ENCODE measurements around the gene RXRA. TPM values are rescaled to one million over a fixed set of nuclear protein-coding genes. Genes with fewer than 3 reads are reported as not detected.

RXRA gene
- total and polyA plus RNA-seq, 10 of the 15 experiments (the other 5 are each of a cell fraction or from before 2014, with no cell fraction given): 0.89 to 36.8 (median 11.1) TPM

DNA sequence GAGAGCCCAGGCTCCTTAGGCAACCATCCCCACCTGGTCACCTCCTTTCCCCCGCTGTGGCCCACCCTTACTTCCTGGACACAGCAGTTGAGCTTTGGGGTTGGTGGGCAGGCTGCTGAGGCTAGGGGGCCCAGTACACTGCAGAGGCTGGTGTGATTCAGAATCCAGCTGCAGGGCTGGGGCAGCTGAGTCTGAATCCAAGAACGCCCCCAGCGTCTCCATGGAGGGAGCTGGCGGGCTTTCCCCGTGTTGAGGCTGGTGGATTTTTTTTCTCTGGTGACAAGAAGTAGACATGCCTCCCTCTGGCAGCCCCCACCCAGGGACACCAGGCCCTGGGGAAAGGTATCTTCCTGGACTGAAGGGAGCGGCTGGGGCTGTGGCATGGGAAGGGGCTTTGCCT lies 104.8 kb downstream of the RXRA start:
- Histone ChIP-seq H3K9ac (ENCODE audit: control insufficient read depth, insufficient read depth, low read length) (no peak overlapping the region), H4K20me1 (ENCODE audit: control insufficient read depth, insufficient read depth) (no peaks in the 10 kb centered on the region), H3K9me3 (replicated peaks; ENCODE audit: control insufficient read depth, insufficient read depth, low read length) (no peaks in the 10 kb centered on the region), H3K36me3 (ENCODE audit: control insufficient read depth in 2 of 2, insufficient read depth in 2 of 2, low read length in 1 of 2) (peaks cover 0 to 7% of the 10 kb centered on the region in 2 experiments; a peak in 3 of 4 replicates), H3K4me3 (no peak overlapping the region), H3K27me3 (replicated peaks in 1 of 2; ENCODE audit: control insufficient read depth in 2 of 2, insufficient read depth in 2 of 2, low read length in 1 of 2) (no peaks in the 10 kb centered on the region), H3K4me1 (ENCODE audit: control insufficient read depth, insufficient read depth, low read length) (peaks cover 8% of the 10 kb centered on the region), H3K4me2 (ENCODE audit: control insufficient read depth, insufficient read depth) (no peak overlapping the region), H3K27ac (ENCODE audit: control insufficient read depth, insufficient read depth) (no peak overlapping the region), H2AFZ (ENCODE audit: control insufficient read depth, low read depth, low read length) (no peak overlapping the region), H3K79me2 (ENCODE audit: control insufficient read depth, insufficient read depth, low read length) (no peaks in the 10 kb centered on the region)
- RAD21 ChIA-PET (ENCODE audit: unreplicated experiment): no interaction called here
- CTCF ChIA-PET: no interaction called here
- intact Hi-C loops (cut with micrococcal nuclease; ENCODE audit: unreplicated experiment) (no loop called here), in situ Hi-C loops (cut with MboI) (no loop called here)
- SMC1A ChIA-PET (ENCODE audit: uncharacterized antibody, unreplicated experiment): no interaction called here
- 89% methylated on average over 6 of the region's 6 CpGs for WGBS (ENCODE audit: insufficient coverage, insufficient replicate concordance, low lambda C conversion rate, missing lambda C conversion rate)
- ATAC-seq: no peak
- BruUV-seq (replicated peaks): no TSS peak
- POLR2A ChIA-PET: interaction anchor here (1.2 kb wide), 1 partner anchor 27 kb away, joined by 3 read pairs; no protein-coding TSS in a partner anchor
- no peak for FAIRE-seq
- DNase-seq (ENCODE audit: low read depth, low spot score): no peak
- TF ChIP-seq RAD21 (IDR thresholded peaks at IDR 0.05; ENCODE audit: insufficient read depth, low read depth, low read length): no peak
- TF ChIP-seq CHD1 (IDR thresholded peaks at IDR 0.05; ENCODE audit: low read depth, low read length): no peak
- no peak for TF ChIP-seq FOXM1 (IDR thresholded peaks at IDR 0.05; ENCODE audit: low read depth, low read length)
- no peak for TF ChIP-seq ZNF622 (IDR thresholded peaks at IDR 0.05)
- TF ChIP-seq, protein P1, sequence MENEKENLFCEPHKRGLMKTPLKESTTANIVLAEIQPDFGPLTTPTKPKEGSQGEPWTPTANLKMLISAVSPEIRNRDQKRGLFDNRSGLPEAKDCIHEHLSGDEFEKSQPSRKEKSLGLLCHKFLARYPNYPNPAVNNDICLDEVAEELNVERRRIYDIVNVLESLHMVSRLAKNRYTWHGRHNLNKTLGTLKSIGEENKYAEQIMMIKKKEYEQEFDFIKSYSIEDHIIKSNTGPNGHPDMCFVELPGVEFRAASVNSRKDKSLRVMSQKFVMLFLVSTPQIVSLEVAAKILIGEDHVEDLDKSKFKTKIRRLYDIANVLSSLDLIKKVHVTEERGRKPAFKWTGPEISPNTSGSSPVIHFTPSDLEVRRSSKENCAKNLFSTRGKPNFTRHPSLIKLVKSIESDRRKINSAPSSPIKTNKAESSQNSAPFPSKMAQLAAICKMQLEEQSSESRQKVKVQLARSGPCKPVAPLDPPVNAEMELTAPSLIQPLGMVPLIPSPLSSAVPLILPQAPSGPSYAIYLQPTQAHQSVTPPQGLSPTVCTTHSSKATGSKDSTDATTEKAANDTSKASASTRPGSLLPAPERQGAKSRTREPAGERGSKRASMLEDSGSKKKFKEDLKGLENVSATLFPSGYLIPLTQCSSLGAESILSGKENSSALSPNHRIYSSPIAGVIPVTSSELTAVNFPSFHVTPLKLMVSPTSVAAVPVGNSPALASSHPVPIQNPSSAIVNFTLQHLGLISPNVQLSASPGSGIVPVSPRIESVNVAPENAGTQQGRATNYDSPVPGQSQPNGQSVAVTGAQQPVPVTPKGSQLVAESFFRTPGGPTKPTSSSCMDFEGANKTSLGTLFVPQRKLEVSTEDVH (IDR thresholded peaks at IDR 0.05; ENCODE audit: low read depth, partially characterized antibody): no peak
- TF ChIP-seq, protein P2, sequence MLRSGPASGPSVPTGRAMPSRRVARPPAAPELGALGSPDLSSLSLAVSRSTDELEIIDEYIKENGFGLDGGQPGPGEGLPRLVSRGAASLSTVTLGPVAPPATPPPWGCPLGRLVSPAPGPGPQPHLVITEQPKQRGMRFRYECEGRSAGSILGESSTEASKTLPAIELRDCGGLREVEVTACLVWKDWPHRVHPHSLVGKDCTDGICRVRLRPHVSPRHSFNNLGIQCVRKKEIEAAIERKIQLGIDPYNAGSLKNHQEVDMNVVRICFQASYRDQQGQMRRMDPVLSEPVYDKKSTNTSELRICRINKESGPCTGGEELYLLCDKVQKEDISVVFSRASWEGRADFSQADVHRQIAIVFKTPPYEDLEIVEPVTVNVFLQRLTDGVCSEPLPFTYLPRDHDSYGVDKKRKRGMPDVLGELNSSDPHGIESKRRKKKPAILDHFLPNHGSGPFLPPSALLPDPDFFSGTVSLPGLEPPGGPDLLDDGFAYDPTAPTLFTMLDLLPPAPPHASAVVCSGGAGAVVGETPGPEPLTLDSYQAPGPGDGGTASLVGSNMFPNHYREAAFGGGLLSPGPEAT (IDR thresholded peaks at IDR 0.05; ENCODE audit: low read depth): no peak
- no peak for TF ChIP-seq RAD51 (IDR thresholded peaks at IDR 0.05)
- TF ChIP-seq, protein P3, sequence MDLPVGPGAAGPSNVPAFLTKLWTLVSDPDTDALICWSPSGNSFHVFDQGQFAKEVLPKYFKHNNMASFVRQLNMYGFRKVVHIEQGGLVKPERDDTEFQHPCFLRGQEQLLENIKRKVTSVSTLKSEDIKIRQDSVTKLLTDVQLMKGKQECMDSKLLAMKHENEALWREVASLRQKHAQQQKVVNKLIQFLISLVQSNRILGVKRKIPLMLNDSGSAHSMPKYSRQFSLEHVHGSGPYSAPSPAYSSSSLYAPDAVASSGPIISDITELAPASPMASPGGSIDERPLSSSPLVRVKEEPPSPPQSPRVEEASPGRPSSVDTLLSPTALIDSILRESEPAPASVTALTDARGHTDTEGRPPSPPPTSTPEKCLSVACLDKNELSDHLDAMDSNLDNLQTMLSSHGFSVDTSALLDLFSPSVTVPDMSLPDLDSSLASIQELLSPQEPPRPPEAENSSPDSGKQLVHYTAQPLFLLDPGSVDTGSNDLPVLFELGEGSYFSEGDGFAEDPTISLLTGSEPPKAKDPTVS (IDR thresholded peaks at IDR 0.05; ENCODE audit: low read depth, low read length): no peak
- TF ChIP-seq DPF2 (IDR thresholded peaks at IDR 0.05): no peak
- no peak for TF ChIP-seq SP1 (IDR thresholded peaks at IDR 0.05; ENCODE audit: low read depth, low read length)
- no peak for TF ChIP-seq RCOR1 (conservative IDR thresholded peaks at IDR 0.05; ENCODE audit: low read depth, low read length)
- TF ChIP-seq, protein P4, sequence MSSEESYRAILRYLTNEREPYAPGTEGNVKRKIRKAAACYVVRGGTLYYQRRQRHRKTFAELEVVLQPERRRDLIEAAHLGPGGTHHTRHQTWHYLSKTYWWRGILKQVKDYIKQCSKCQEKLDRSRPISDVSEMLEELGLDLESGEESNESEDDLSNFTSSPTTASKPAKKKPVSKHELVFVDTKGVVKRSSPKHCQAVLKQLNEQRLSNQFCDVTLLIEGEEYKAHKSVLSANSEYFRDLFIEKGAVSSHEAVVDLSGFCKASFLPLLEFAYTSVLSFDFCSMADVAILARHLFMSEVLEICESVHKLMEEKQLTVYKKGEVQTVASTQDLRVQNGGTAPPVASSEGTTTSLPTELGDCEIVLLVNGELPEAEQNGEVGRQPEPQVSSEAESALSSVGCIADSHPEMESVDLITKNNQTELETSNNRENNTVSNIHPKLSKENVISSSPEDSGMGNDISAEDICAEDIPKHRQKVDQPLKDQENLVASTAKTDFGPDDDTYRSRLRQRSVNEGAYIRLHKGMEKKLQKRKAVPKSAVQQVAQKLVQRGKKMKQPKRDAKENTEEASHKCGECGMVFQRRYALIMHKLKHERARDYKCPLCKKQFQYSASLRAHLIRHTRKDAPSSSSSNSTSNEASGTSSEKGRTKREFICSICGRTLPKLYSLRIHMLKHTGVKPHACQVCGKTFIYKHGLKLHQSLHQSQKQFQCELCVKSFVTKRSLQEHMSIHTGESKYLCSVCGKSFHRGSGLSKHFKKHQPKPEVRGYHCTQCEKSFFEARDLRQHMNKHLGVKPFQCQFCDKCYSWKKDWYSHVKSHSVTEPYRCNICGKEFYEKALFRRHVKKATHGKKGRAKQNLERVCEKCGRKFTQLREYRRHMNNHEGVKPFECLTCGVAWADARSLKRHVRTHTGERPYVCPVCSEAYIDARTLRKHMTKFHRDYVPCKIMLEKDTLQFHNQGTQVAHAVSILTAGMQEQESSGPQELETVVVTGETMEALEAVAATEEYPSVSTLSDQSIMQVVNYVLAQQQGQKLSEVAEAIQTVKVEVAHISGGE (CRISPR knock-in tag; IDR thresholded peaks at IDR 0.05): no peak
- TF ChIP-seq RB1 (IDR thresholded peaks at IDR 0.05; ENCODE audit: borderline replicate concordance): no peak
- no peak for TF ChIP-seq KLF5 (IDR thresholded peaks at IDR 0.05; ENCODE audit: partially characterized antibody)
- TF ChIP-seq ETV6 (conservative IDR thresholded peaks at IDR 0.05 in 1 of 2, IDR thresholded peaks at IDR 0.05 in 1 of 2; ENCODE audit: borderline replicate concordance in 1 of 2, low read depth in 1 of 2): no peak
- TF ChIP-seq STAT1 (conservative IDR thresholded peaks at IDR 0.05): no peak

All from GM12878 (cell line).